GM23338 (cell line): ENCODE data around the gene ZNF264.
"Not testable (repeated sequence)": the region's sequence is repeated elsewhere in the genome, so short reads cannot be mapped to it uniquely, and the experiment has no call there.

Experiments used
- POLR2AphosphoS5 ChIP-seq: IDR thresholded peaks from 2 replicates; pipeline ENCODE4 v1.6.1; 2016; ENCODE audit warnings: antibody characterized with exemption, low read depth
- TF ChIP-seq, protein P1 (sequence below), 2 experiments: fragments of 200-600 bp in 1 of 2; sonication (generic) in 1 of 2; conservative IDR thresholded peaks; 2 replicates each; pipeline versions ENCODE4 v1.5.1 to v1.6.1; 2016 to 2017; ENCODE audit warnings: antibody characterized with exemption in 2 of 2, low read depth in 2 of 2, mild to moderate bottlenecking in 2 of 2, moderate library complexity in 1 of 2

DNA sequence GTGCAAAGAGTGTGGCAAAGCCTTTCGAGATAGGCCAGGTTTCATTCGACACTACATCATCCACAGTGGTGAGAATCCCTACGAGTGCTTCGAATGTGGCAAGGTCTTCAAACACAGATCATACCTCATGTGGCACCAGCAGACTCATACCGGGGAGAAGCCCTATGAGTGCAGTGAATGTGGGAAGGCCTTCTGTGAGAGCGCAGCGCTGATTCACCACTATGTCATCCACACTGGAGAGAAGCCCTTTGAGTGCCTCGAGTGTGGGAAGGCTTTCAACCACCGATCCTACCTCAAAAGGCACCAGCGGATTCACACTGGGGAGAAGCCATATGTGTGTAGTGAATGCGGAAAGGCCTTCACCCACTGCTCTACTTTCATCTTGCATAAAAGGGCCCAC, 62.5 kb downstream of the ZNF264 start:
- TF ChIP-seq, protein P1, sequence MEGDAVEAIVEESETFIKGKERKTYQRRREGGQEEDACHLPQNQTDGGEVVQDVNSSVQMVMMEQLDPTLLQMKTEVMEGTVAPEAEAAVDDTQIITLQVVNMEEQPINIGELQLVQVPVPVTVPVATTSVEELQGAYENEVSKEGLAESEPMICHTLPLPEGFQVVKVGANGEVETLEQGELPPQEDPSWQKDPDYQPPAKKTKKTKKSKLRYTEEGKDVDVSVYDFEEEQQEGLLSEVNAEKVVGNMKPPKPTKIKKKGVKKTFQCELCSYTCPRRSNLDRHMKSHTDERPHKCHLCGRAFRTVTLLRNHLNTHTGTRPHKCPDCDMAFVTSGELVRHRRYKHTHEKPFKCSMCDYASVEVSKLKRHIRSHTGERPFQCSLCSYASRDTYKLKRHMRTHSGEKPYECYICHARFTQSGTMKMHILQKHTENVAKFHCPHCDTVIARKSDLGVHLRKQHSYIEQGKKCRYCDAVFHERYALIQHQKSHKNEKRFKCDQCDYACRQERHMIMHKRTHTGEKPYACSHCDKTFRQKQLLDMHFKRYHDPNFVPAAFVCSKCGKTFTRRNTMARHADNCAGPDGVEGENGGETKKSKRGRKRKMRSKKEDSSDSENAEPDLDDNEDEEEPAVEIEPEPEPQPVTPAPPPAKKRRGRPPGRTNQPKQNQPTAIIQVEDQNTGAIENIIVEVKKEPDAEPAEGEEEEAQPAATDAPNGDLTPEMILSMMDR (conservative IDR thresholded peaks at IDR 0.05; ENCODE audit: low read depth in 2 of 2), result not testable (repeated sequence)
- not testable (repeated sequence) for TF ChIP-seq POLR2AphosphoS5
